Suprapubic skin (tissue), 3 donors: Measurements from ENCODE around the gene CST6.

Experiments used
- CTCF ChIP-seq, 2 donors: fragments of 200-600 bp in 1 of 2; fragments of 450-650 bp in 1 of 2; sonication (generic) in 1 of 2; IDR thresholded peaks; one replicate each; pipeline ENCODE4 v1.5.1; 2016 to 2019; ENCODE audit warnings: antibody characterized with exemption in 2 of 2, mild to moderate bottlenecking in 1 of 2, moderate library complexity in 1 of 2
- POLR2AphosphoS5 ChIP-seq, 3 donors: sonication (generic); formaldehyde crosslinking; IDR thresholded peaks; one replicate each; pipeline ENCODE4 v1.6.1; 2017; ENCODE audit warnings: antibody characterized with exemption in 3 of 3

GRCh38 chr11:66012946-66013761, 1.3 kb downstream of the CST6 start:
- TF ChIP-seq CTCF (IDR thresholded peaks at IDR 0.05) (no peak), POLR2AphosphoS5 (IDR thresholded peaks at IDR 0.05) (no peak)
